Panc1 (cell line): ENCODE measurements around the gene SYCP2. TPM values are rescaled to one million over a fixed set of nuclear protein-coding genes. Genes with fewer than 3 reads are reported as not detected.

Source experiments
- ATAC-seq: fragments of 200-7000 bp; cut with Tn5 transposase; 2 replicates; pipeline ENCODE4 v1.9.1; 2020; ENCODE audit warnings: mild to moderate bottlenecking, moderate library complexity
- BruUV-seq: library from RNA; stranded (reverse); fragments of 400-500 nt; replicated peaks from 2 replicates; lab custom pipeline; 2021; lab: Mats Ljungman, UMichigan
- CTCF ChIA-PET: fragments of 300-600 bp; sonication (Branson Sonifier 250); formaldehyde crosslinking; loops from one replicate; lab custom pipeline; 2022; ENCODE audit warnings: antibody characterized with exemption; lab: Charles Lee
- POLR2A ChIA-PET: fragments of 300-600 bp; sonication (Branson Sonifier 250); formaldehyde crosslinking; loops from one replicate; lab custom pipeline; 2022; ENCODE audit warnings: antibody characterized with exemption; lab: Charles Lee
- DNase-seq: peaks from one replicate; pipeline ENCODE4 v3.0.0-alpha.2; 2010; ENCODE audit warnings: low read depth, low spot score
- H3K27ac ChIP-seq: 2 replicates; pipeline ENCODE4 v1.5.1; 2011; ENCODE audit warnings: mild to moderate bottlenecking, low read length, inconsistent platforms
- H3K27me3 ChIP-seq: fragments of 200-500 bp; sonication (Bioruptor generic); 2 replicates; pipeline ENCODE4 v1.6.0; 2014; ENCODE audit warnings: low read length, inconsistent platforms; ENCODE audit not compliant: control insufficient read depth, insufficient read depth
- H3K36me3 ChIP-seq: fragments of 200-500 bp; sonication (Bioruptor generic); 2 replicates; pipeline ENCODE4 v1.5.1; 2014; ENCODE audit warnings: inconsistent platforms, mild to moderate bottlenecking, low read length, moderate library complexity; ENCODE audit not compliant: control insufficient read depth, insufficient read depth
- H3K4me1 ChIP-seq: 2 replicates; pipeline ENCODE4 v1.5.1; 2011; ENCODE audit warnings: inconsistent platforms, mild to moderate bottlenecking, low read length, moderate library complexity; ENCODE audit not compliant: control insufficient read depth, insufficient read depth
- H3K4me3 ChIP-seq, 2 experiments: 2 replicates each; pipeline ENCODE4 v1.5.1; 2011 to 2012; ENCODE audit warnings: low read depth in 2 of 2, low read length in 2 of 2, mild to moderate bottlenecking in 2 of 2, inconsistent platforms in 1 of 2, moderate library complexity in 1 of 2
- H3K9me3 ChIP-seq: fragments of 200-500 bp; sonication (Bioruptor generic); 2 replicates; pipeline ENCODE4 v1.5.1; 2014; ENCODE audit warnings: low read depth, mild to moderate bottlenecking, inconsistent platforms, low read length, moderate library complexity; ENCODE audit not compliant: control insufficient read depth, insufficient read depth
- CTCF ChIP-seq: fragments of 450-650 bp; IDR thresholded peaks from 2 replicates; pipeline ENCODE4 v1.5.1; 2017; ENCODE audit warnings: mild to moderate bottlenecking
- POLR2AphosphoS5 ChIP-seq: IDR thresholded peaks from 2 replicates; pipeline ENCODE4 v1.6.1; 2012; ENCODE audit warnings: mild to moderate bottlenecking, low read depth, low read length, moderate library complexity
- REST ChIP-seq, 2 experiments: IDR thresholded peaks; 2 replicates each; pipeline ENCODE4 v1.6.1; 2011 to 2012; ENCODE audit warnings: low read depth in 2 of 2, control low read depth in 1 of 2, low read length in 1 of 2, mild to moderate bottlenecking in 1 of 2, moderate library complexity in 1 of 2; ENCODE audit not compliant: insufficient read depth in 1 of 2
- SIN3A ChIP-seq: IDR thresholded peaks from 2 replicates; pipeline ENCODE4 v1.6.1; 2012; ENCODE audit warnings: low read depth, mild to moderate bottlenecking, low read length, moderate library complexity, borderline replicate concordance; ENCODE audit not compliant: insufficient read depth
- TCF7L2 ChIP-seq: IDR thresholded peaks from 2 replicates; pipeline ENCODE4 v1.6.1; 2011; ENCODE audit warnings: mild to moderate bottlenecking, low read depth, low read length, inconsistent platforms
- in situ Hi-C: cut with HindIII; loops from 2 replicates; pipeline ENCODE4 v1.10.0; 2016; ENCODE audit warnings: low sequenced_read_pairs, low pct_unique_long_range_greater_than_20kb
- intact Hi-C: fragments of 100-400 bp; cut with micrococcal nuclease; formaldehyde crosslinking; loops from one replicate; pipeline ENCODE4 v1.10.0; 2022; ENCODE audit not compliant: unreplicated experiment
- total RNA-seq: library from RNA; stranded (reverse); gene quantifications from one replicate; pipeline ENCODE4 v1.2.1, GENCODE V29; 2021; ENCODE audit not compliant: unreplicated experiment

Gene SYCP2
- total RNA-seq, 1 experiment from 2014 or later, result 39.7 TPM

- Histone ChIP-seq H3K4me1 (no peaks in the 10 kb centered on the region), H3K27ac (no peak overlapping the region), H3K4me3 (no peak overlapping the region), H3K36me3 (peaks cover 31% of the 10 kb centered on the region), H3K27me3 (no peaks in the 10 kb centered on the region), H3K9me3 (no peaks in the 10 kb centered on the region)
- no TSS peak for BruUV-seq
- POLR2A ChIA-PET, result no interaction called here
- ATAC-seq (no peak), DNase-seq (no peak)
- in situ Hi-C loops, result no loop called here
- intact Hi-C loops, result no loop called here
- CTCF ChIA-PET, result no interaction called here
- TF ChIP-seq CTCF, result no peak
- TF ChIP-seq REST (IDR thresholded peaks at IDR 0.05; ENCODE audit: insufficient read depth in 1 of 2, low read depth in 2 of 2, low read length in 1 of 2), result no peak
- no peak for TF ChIP-seq POLR2AphosphoS5
- no peak for TF ChIP-seq SIN3A
- no peak for TF ChIP-seq TCF7L2
Measured at GRCh38 chr20:59912609-59913008, 20.8 kb downstream of the SYCP2 start.

- ChIA-PET CTCF (no interaction called here), POLR2A (no interaction called here)
- no TSS peak for BruUV-seq
- Histone ChIP-seq H3K4me3 (no peak overlapping the region), H3K36me3 (peaks cover 36% of the 10 kb centered on the region), H3K27ac (no peak overlapping the region), H3K9me3 (no peaks in the 10 kb centered on the region), H3K27me3 (no peaks in the 10 kb centered on the region), H3K4me1 (no peaks in the 10 kb centered on the region)
- intact Hi-C loops, result no loop called here
- no peak for DNase-seq
- ATAC-seq, result no peak
- in situ Hi-C loops, result no loop called here
- no peak for TF ChIP-seq CTCF
- no peak for TF ChIP-seq REST (IDR thresholded peaks at IDR 0.05; ENCODE audit: insufficient read depth in 1 of 2, low read depth in 2 of 2, low read length in 1 of 2)
- no peak for TF ChIP-seq SIN3A
- no peak for TF ChIP-seq POLR2AphosphoS5
- TF ChIP-seq TCF7L2, result no peak
Measured at GRCh38 chr20:59911041-59911440, 22.4 kb downstream of the SYCP2 start.
